ENCODE results near the gene CAPN15.
A peak's percentile ranks its signal among the peaks of the same experiment; 100 is the strongest.

DNA sequence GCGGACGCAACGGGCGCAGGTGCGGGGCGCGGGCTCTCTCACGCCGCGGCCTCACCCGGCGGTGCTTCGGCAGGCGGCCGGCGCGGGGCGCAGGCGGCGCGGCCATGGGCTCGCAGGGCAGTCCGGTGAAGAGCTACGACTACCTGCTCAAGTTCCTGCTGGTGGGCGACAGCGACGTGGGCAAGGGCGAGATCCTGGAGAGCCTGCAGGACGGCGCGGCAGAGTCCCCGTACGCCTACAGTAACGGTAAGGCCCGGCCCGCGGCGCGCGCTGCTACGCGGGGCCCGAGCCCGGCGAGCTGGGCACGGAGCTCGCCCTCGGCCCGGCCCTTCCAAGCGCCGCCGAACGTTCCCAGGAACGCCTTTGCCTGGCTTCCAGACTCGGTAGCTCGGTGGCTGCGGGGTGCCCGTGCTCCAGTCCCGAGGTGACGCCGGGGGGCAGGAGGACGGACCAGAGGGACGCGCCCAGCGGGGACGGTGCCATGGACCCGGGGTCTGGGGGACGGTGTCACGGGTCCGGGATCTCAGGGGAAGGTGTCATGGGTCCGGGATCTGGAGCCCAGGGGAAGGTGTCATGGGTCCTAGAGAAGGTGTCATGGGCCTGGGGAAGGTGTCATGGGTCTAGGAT lies 62.8 kb downstream of the CAPN15 start:
- TF ChIP-seq, protein P1, sequence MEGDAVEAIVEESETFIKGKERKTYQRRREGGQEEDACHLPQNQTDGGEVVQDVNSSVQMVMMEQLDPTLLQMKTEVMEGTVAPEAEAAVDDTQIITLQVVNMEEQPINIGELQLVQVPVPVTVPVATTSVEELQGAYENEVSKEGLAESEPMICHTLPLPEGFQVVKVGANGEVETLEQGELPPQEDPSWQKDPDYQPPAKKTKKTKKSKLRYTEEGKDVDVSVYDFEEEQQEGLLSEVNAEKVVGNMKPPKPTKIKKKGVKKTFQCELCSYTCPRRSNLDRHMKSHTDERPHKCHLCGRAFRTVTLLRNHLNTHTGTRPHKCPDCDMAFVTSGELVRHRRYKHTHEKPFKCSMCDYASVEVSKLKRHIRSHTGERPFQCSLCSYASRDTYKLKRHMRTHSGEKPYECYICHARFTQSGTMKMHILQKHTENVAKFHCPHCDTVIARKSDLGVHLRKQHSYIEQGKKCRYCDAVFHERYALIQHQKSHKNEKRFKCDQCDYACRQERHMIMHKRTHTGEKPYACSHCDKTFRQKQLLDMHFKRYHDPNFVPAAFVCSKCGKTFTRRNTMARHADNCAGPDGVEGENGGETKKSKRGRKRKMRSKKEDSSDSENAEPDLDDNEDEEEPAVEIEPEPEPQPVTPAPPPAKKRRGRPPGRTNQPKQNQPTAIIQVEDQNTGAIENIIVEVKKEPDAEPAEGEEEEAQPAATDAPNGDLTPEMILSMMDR (IDR thresholded peaks at IDR 0.05) = peak in 2 of 6 experiments; percentile 20 to 25
- TF ChIP-seq POLR2AphosphoS5 (IDR thresholded peaks at IDR 0.05) = no peak
